Mesenteric fat pad (tissue), 1 donor: ENCODE measurements around the gene KRTAP11-1. TPM values are rescaled to one million over a fixed set of nuclear protein-coding genes. Genes with fewer than 3 reads are reported as not detected.

Experiments used
- DNase-seq: peaks from one replicate; pipeline ENCODE4 v3.0.0-alpha.2; 2020; ENCODE audit warnings: low spot score
- long read RNA-seq: library from polyadenylated mRNA; unstranded; transcript quantifications from one replicate; pipeline ENCODE4 v2.0.0, GENCODE V29; 2020
- total RNA-seq: library from RNA; stranded (reverse); fragmentation: NEBNext Ultra II Directional; extraction: Animal tissue kit (Norgen Biotek cat#: 25700); gene quantifications from one replicate; pipeline ENCODE4 v1.2.1, GENCODE V29; 2021
- donor health status: DM: yes; HTN: yes; CAD: no.

Gene KRTAP11-1
- not detected for total RNA-seq
- long read RNA-seq = 0 reads

GRCh38 chr21:30881480-30881879 is at the start of gene KRTAP11-1:
TSS of gene KRTAP11-1 (minus strand) at chr21:30881580. CDS start at chr21:30881524, 56 bp downstream.
- DNase-seq = no peak

GRCh38 chr21:30924146-30924700 is 42.8 kb upstream of the KRTAP11-1 start:
- DNase-seq = no peak

- no peak for DNase-seq
Observed at GRCh38 chr21:30921129-30921528, 39.7 kb upstream of the KRTAP11-1 start.

- no peak for DNase-seq
Observed at GRCh38 chr21:30917557-30917956, 36.2 kb upstream of the KRTAP11-1 start.

GRCh38 chr21:30900881-30901280 is 19.5 kb upstream of the KRTAP11-1 start:
- no peak for DNase-seq

- DNase-seq = no peak
Observed at GRCh38 chr21:30882866-30883597, 1.7 kb upstream of the KRTAP11-1 start.

GRCh38 chr21:30880914-30881313 is 466 bp downstream of the KRTAP11-1 start:
- DNase-seq = no peak

- no peak for DNase-seq
Observed at GRCh38 chr21:30874526-30874925, 6.9 kb downstream of the KRTAP11-1 start.

- DNase-seq = no peak
Observed at GRCh38 chr21:30847627-30848500, 33.5 kb downstream of the KRTAP11-1 start.

- no peak for DNase-seq
Observed at GRCh38 chr21:30842990-30843389, 38.4 kb downstream of the KRTAP11-1 start.

GRCh38 chr21:30839304-30839703 is 42.1 kb downstream of the KRTAP11-1 start:
- DNase-seq = no peak

GRCh38 chr21:30838536-30838935 is 42.8 kb downstream of the KRTAP11-1 start:
- no peak for DNase-seq

- no peak for DNase-seq
Observed at GRCh38 chr21:30831194-30831765, 50.1 kb downstream of the KRTAP11-1 start.

Other genes with a start within 250 kb of the KRTAP11-1 start
- gene KRTAP20-2, start 246.4 kb downstream of the KRTAP11-1 start, total RNA-seq = not detected
- gene KRTAP20-3, start 238.7 kb downstream of the KRTAP11-1 start, total RNA-seq = not detected
- not detected for gene KRTAP21-3, start 162.8 kb downstream of the KRTAP11-1 start, total RNA-seq
- not detected for gene KRTAP21-2, start 134.3 kb downstream of the KRTAP11-1 start, total RNA-seq
- gene KRTAP21-1, start 126.2 kb downstream of the KRTAP11-1 start, total RNA-seq = not detected
- gene KRTAP8-1, start 68.3 kb downstream of the KRTAP11-1 start, total RNA-seq = not detected
- not detected for gene KRTAP7-1, start 51.8 kb downstream of the KRTAP11-1 start, total RNA-seq
- not detected for gene KRTAP19-8, start 156.9 kb upstream of the KRTAP11-1 start, total RNA-seq